ENCODE measurements around the gene GPR27. TPM values are rescaled to one million over a fixed set of nuclear protein-coding genes. Genes with fewer than 3 reads are reported as not detected.

Gene GPR27
- total RNA-seq, 2 experiments from 2014 or later, result 0.68 to 0.91 TPM

- Mint-ChIP-seq H3K4me1 (peaks cover 59% of the 10 kb centered on the region), H3K4me3 (peak overlapping the region; percentile 91), H3K36me3 (peaks cover 25% of the 10 kb centered on the region)
Observed at GRCh38 chr3:71724171-71724453, 29.5 kb upstream of the GPR27 start.

GRCh38 chr3:71724584-71725270 lies 28.9 kb upstream of the GPR27 start:
- peak; percentile 61 for DNase-seq
- Mint-ChIP-seq H3K9me3 (no peaks in the 10 kb centered on the region), H3K36me3 (peaks cover 19% of the 10 kb centered on the region), H3K4me1 (peaks cover 58% of the 10 kb centered on the region), H3K4me3 (peak overlapping the region; percentile 91), H3K27me3 (no peaks in the 10 kb centered on the region), H3K27ac (peak overlapping the region; percentile 94)

More at GRCh38 chr3:71724171-71724453, 29.5 kb upstream of the GPR27 start:
- peaks cover 1% of the 10 kb centered on the region for H3K9me3 Mint-ChIP-seq
- H3K27ac Mint-ChIP-seq, result peak overlapping the region; percentile 94
- no peak for DNase-seq
- H3K27me3 Mint-ChIP-seq, result no peaks in the 10 kb centered on the region

- Mint-ChIP-seq H3K27me3 (no peaks in the 10 kb centered on the region), H3K36me3 (peaks cover 18% of the 10 kb centered on the region), H3K9me3 (no peaks in the 10 kb centered on the region), H3K27ac (peak within 1 kb of the TSS; percentile 98), H3K4me3 (peak within 1 kb of the TSS; percentile 96), H3K4me1 (peaks cover 61% of the 10 kb centered on the region)
- DNase-seq, result peak; percentile 60
Observed at GRCh38 chr3:71725271-71725991, 28.2 kb upstream of the GPR27 start, which contains the start of gene EIF4E3. Gene EIF4E3 (minus strand): TSS chr3:71725402. CDS start chr3:71725367, 35 bp downstream.

- Mint-ChIP-seq H3K4me3 (peak overlapping the region; percentile 96), H3K27me3 (no peaks in the 10 kb centered on the region), H3K27ac (peak overlapping the region; percentile 98), H3K36me3 (peaks cover 11% of the 10 kb centered on the region), H3K9me3 (no peaks in the 10 kb centered on the region), H3K4me1 (peaks cover 54% of the 10 kb centered on the region)
- peak; percentile 38 for DNase-seq
Observed at GRCh38 chr3:71726146-71726545, 27.5 kb upstream of the GPR27 start.

- Mint-ChIP-seq H3K9me3 (no peaks in the 10 kb centered on the region), H3K4me3 (no peak overlapping the region), H3K4me1 (peaks cover 35% of the 10 kb centered on the region), H3K36me3 (peaks cover 8% of the 10 kb centered on the region), H3K27me3 (no peaks in the 10 kb centered on the region), H3K27ac (no peak overlapping the region)
- peak; percentile 29 for DNase-seq
Observed at GRCh38 chr3:71728632-71729342, 24.9 kb upstream of the GPR27 start.

GRCh38 chr3:71732637-71733036 lies 21.0 kb upstream of the GPR27 start:
- DNase-seq, result no peak
- peaks cover 2% of the 10 kb centered on the region for H3K36me3 Mint-ChIP-seq
- peaks cover 16% of the 10 kb centered on the region for H3K4me1 Mint-ChIP-seq
- peaks cover 5% of the 10 kb centered on the region for H3K9me3 Mint-ChIP-seq
- no peak overlapping the region for H3K27ac Mint-ChIP-seq
- H3K27me3 Mint-ChIP-seq, result peaks cover 8% of the 10 kb centered on the region
- H3K4me3 Mint-ChIP-seq, result no peak overlapping the region

- no peak for DNase-seq
- Mint-ChIP-seq H3K27ac (no peak overlapping the region), H3K4me3 (no peak overlapping the region), H3K4me1 (peaks cover 14% of the 10 kb centered on the region), H3K9me3 (peaks cover 6% of the 10 kb centered on the region), H3K27me3 (peaks cover 12% of the 10 kb centered on the region), H3K36me3 (peaks cover 2% of the 10 kb centered on the region)
Observed at GRCh38 chr3:71733319-71733718, 20.3 kb upstream of the GPR27 start.

- H3K27me3 Mint-ChIP-seq, result peaks cover 15% of the 10 kb centered on the region
- H3K4me3 Mint-ChIP-seq, result no peak overlapping the region
- peaks cover 2% of the 10 kb centered on the region for H3K36me3 Mint-ChIP-seq
- H3K9me3 Mint-ChIP-seq, result peaks cover 6% of the 10 kb centered on the region
- DNase-seq, result no peak
- H3K27ac Mint-ChIP-seq, result no peak overlapping the region
- peaks cover 3% of the 10 kb centered on the region for H3K4me1 Mint-ChIP-seq
Observed at GRCh38 chr3:71734881-71735280, 18.8 kb upstream of the GPR27 start.

- Mint-ChIP-seq H3K27ac (no peak overlapping the region), H3K36me3 (peaks cover 4% of the 10 kb centered on the region), H3K4me1 (no peaks in the 10 kb centered on the region)
Observed at GRCh38 chr3:71742621-71743020, 11.0 kb upstream of the GPR27 start.

GRCh38 chr3:71744738-71745137 lies 8.9 kb upstream of the GPR27 start:
- H3K27ac Mint-ChIP-seq, result no peak overlapping the region
- DNase-seq, result no peak
- no peaks in the 10 kb centered on the region for H3K4me1 Mint-ChIP-seq
- no peak overlapping the region for H3K4me3 Mint-ChIP-seq
- H3K36me3 Mint-ChIP-seq, result peaks cover 4% of the 10 kb centered on the region
- no peaks in the 10 kb centered on the region for H3K27me3 Mint-ChIP-seq
- peaks cover 37% of the 10 kb centered on the region for H3K9me3 Mint-ChIP-seq

More at GRCh38 chr3:71742621-71743020, 11.0 kb upstream of the GPR27 start:
- H3K9me3 Mint-ChIP-seq, result peaks cover 37% of the 10 kb centered on the region
- no peak overlapping the region for H3K4me3 Mint-ChIP-seq
- DNase-seq, result no peak
- peaks cover 7% of the 10 kb centered on the region for H3K27me3 Mint-ChIP-seq

GRCh38 chr3:71751602-71752001 lies 2.1 kb upstream of the GPR27 start:
- DNase-seq, result no peak
- peaks cover 44% of the 10 kb centered on the region for H3K27me3 Mint-ChIP-seq

GRCh38 chr3:71752831-71753700 lies 589 bp upstream of the GPR27 start:
- Mint-ChIP-seq H3K9me3 (no peaks in the 10 kb centered on the region), H3K27me3 (peaks cover 50% of the 10 kb centered on the region), H3K4me1 (peaks cover 6% of the 10 kb centered on the region), H3K27ac (no peak overlapping the region), H3K36me3 (no peaks in the 10 kb centered on the region), H3K4me3 (peak overlapping the region; percentile 45)
- DNase-seq, result peak; percentile 5

More at GRCh38 chr3:71751602-71752001, 2.1 kb upstream of the GPR27 start:
- Mint-ChIP-seq H3K9me3 (no peaks in the 10 kb centered on the region), H3K4me3 (no peak overlapping the region), H3K27ac (no peak overlapping the region), H3K4me1 (peaks cover 6% of the 10 kb centered on the region), H3K36me3 (no peaks in the 10 kb centered on the region)

- H3K27ac Mint-ChIP-seq, result no peak overlapping the region
- peak overlapping the region; percentile 67 for H3K4me3 Mint-ChIP-seq
- H3K9me3 Mint-ChIP-seq, result no peaks in the 10 kb centered on the region
- H3K36me3 Mint-ChIP-seq, result no peaks in the 10 kb centered on the region
- peaks cover 59% of the 10 kb centered on the region for H3K27me3 Mint-ChIP-seq
- peaks cover 6% of the 10 kb centered on the region for H3K4me1 Mint-ChIP-seq
- no peak for DNase-seq
Observed at GRCh38 chr3:71754610-71755253, 1.1 kb downstream of the GPR27 start.

GRCh38 chr3:71758091-71758490 lies 4.4 kb downstream of the GPR27 start:
- Mint-ChIP-seq H3K4me3 (no peak overlapping the region), H3K36me3 (no peaks in the 10 kb centered on the region), H3K4me1 (peaks cover 6% of the 10 kb centered on the region), H3K27me3 (peaks cover 46% of the 10 kb centered on the region), H3K27ac (no peak overlapping the region), H3K9me3 (no peaks in the 10 kb centered on the region)
- DNase-seq, result no peak

Measured in activated naive CD8-positive, alpha-beta T cell treated with anti-CD3 and anti-CD28 coated beads for 36 hours (primary cell).